CD4-positive, alpha-beta T cell treated with Interleukin-1 beta for 1 hour (primary cell): ENCODE measurements around the gene SMIM10L2A.
"Not testable (repeated sequence)": the region's sequence is repeated elsewhere in the genome, so short reads cannot be mapped to it uniquely, and the experiment has no call there.

Source experiments
- DNase-seq, 2 donors: peaks; one replicate each; pipeline ENCODE4 v3.0.0-alpha.2; 2020 to 2022

Gene SMIM10L2A

GRCh38 chrX:135423173-135423864, 1.6 kb downstream of the SMIM10L2A start:
- DNase-seq = not testable (repeated sequence)

GRCh38 chrX:135424469-135424868, 2.7 kb downstream of the SMIM10L2A start:
- no peak for DNase-seq

- no peak for DNase-seq
Measured at GRCh38 chrX:135425026-135425965, 3.6 kb downstream of the SMIM10L2A start.

- no peak for DNase-seq
Measured at GRCh38 chrX:135429429-135429828, 7.7 kb downstream of the SMIM10L2A start.

- DNase-seq = no peak
Measured at GRCh38 chrX:135431886-135432285, 10.1 kb downstream of the SMIM10L2A start.

- DNase-seq = no peak
Measured at GRCh38 chrX:135432453-135432852, 10.7 kb downstream of the SMIM10L2A start.

- no peak for DNase-seq
Measured at GRCh38 chrX:135432881-135433521, 11.3 kb downstream of the SMIM10L2A start.

- DNase-seq = no peak
Measured at GRCh38 chrX:135433531-135434257, 11.9 kb downstream of the SMIM10L2A start.

- no peak for DNase-seq
Measured at GRCh38 chrX:135434258-135435138, 12.8 kb downstream of the SMIM10L2A start.

- DNase-seq = no peak
Measured at GRCh38 chrX:135435139-135435922, 13.6 kb downstream of the SMIM10L2A start.

GRCh38 chrX:135435933-135436332, 14.2 kb downstream of the SMIM10L2A start:
- no peak for DNase-seq

GRCh38 chrX:135436456-135436855, 14.7 kb downstream of the SMIM10L2A start:
- DNase-seq = no peak

- DNase-seq = no peak
Measured at GRCh38 chrX:135436966-135437866, 15.5 kb downstream of the SMIM10L2A start.

GRCh38 chrX:135437867-135438733, 16.4 kb downstream of the SMIM10L2A start:
- no peak for DNase-seq

- no peak for DNase-seq
Measured at GRCh38 chrX:135438734-135439043, 16.9 kb downstream of the SMIM10L2A start.

- no peak for DNase-seq
Measured at GRCh38 chrX:135449637-135450550, 28.1 kb downstream of the SMIM10L2A start.

- DNase-seq = no peak
Measured at GRCh38 chrX:135453381-135453780, 31.6 kb downstream of the SMIM10L2A start.

GRCh38 chrX:135454816-135455215, 33.1 kb downstream of the SMIM10L2A start:
- DNase-seq = no peak
